ENCODE results near the gene PFN1. TPM values are rescaled to one million over a fixed set of nuclear protein-coding genes. Genes with fewer than 3 reads are reported as not detected.

Gene PFN1
- total and polyA plus RNA-seq, 9 of the 15 experiments (the other 6 are each of a cell fraction or from before 2014, with no cell fraction given), result 60.5 to 1,479 (median 456) TPM

GRCh38 chr17:4967539-4968485 lies 19.5 kb upstream of the PFN1 start, which contains the start of gene SPAG7 (continued):
- TF ChIP-seq VEZF1 (CRISPR knock-in tag; IDR thresholded peaks at IDR 0.05), result peak; percentile 68
- peak; percentile 79 for TF ChIP-seq TAF9B (IDR thresholded peaks at IDR 0.05; ENCODE audit: partially characterized antibody)
- TF ChIP-seq ZNF143 (CRISPR knock-in tag; IDR thresholded peaks at IDR 0.05), result no peak
- TF ChIP-seq MXI1 (IDR thresholded peaks at IDR 0.05; ENCODE audit: low read depth, low read length), result no peak
- TF ChIP-seq ZNF561 (CRISPR knock-in tag; conservative IDR thresholded peaks at IDR 0.05), result no peak
- TF ChIP-seq PRDM10 (IDR thresholded peaks at IDR 0.05; ENCODE audit: partially characterized antibody), result no peak
- no peak for TF ChIP-seq ZBTB5 (IDR thresholded peaks at IDR 0.05)
- no peak for TF ChIP-seq TOE1 (IDR thresholded peaks at IDR 0.05; ENCODE audit: borderline replicate concordance)
- TF ChIP-seq TOE1 (CRISPR knock-in tag; IDR thresholded peaks at IDR 0.05; ENCODE audit: borderline replicate concordance, low read depth), result no peak
- no peak for TF ChIP-seq PRMT5 (CRISPR knock-in tag; IDR thresholded peaks at IDR 0.05)
- TF ChIP-seq ZBTB11 (CRISPR knock-in tag; IDR thresholded peaks at IDR 0.05), result no peak
- no peak for TF ChIP-seq MTA2 (IDR thresholded peaks at IDR 0.05; ENCODE audit: low read depth)
- TF ChIP-seq SRSF3 (IDR thresholded peaks at IDR 0.05; ENCODE audit: insufficient read depth, low read length), result no peak
- no peak for TF ChIP-seq ZNF263 (CRISPR knock-in tag; IDR thresholded peaks at IDR 0.05; ENCODE audit: borderline replicate concordance)
- no peak for TF ChIP-seq BCOR (IDR thresholded peaks at IDR 0.05)
- no peak for TF ChIP-seq ZFPM2 (CRISPR knock-in tag; IDR thresholded peaks at IDR 0.05)
